ENCODE data around the gene SUCO.

The SUCO gene

GRCh38 chr1:172657586-172657985 is 124.6 kb downstream of the SUCO start:
- no peak for DNase-seq

DNA sequence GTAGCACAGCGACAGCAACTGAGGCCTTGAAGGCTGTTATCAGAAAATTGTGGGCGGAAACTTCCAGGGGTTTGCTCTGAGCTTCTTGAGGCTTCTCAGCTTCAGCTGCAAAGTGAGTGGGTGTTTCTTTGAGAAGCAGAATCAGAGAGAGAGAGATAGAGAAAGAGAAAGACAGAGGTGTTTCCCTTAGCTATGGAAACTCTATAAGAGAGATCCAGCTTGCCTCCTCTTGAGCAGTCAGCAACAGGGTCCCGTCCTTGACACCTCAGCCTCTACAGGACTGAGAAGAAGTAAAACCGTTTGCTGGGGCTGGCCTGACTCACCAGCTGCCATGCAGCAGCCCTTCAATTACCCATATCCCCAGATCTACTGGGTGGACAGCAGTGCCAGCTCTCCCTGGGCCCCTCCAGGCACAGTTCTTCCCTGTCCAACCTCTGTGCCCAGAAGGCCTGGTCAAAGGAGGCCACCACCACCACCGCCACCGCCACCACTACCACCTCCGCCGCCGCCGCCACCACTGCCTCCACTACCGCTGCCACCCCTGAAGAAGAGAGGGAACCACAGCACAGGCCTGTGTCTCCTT is 126.0 kb downstream of the SUCO start, which contains the start of gene FASLG:
Gene FASLG, plus strand, starts transcription at position 233 of the 583 bp plus-strand sequence. Its CDS starts 99 bp downstream, at position 332.
- peak; percentile 25 for DNase-seq

- no peak for DNase-seq
Observed at GRCh38 chr1:172661107-172661506, 128.2 kb downstream of the SUCO start.

Measured in CD4-positive, alpha-beta T cell treated with Interleukin-15 for 1 hour (primary cell).